ENCODE data around the gene MIB2.
"Not testable (repeated sequence)": the region's sequence is repeated elsewhere in the genome, so short reads cannot be mapped to it uniquely, and the experiment has no call there.

MIB2 gene

GRCh38 chr1:1628754-1629429 is 13.6 kb downstream of the MIB2 start:
- peak; percentile 29 for DNase-seq

- DNase-seq: peak; percentile 67
Observed at GRCh38 chr1:1629430-1630190, 14.3 kb downstream of the MIB2 start.

- DNase-seq: peak; percentile 90
Observed at GRCh38 chr1:1630191-1630964, 15.1 kb downstream of the MIB2 start.

GRCh38 chr1:1630965-1631781 is 15.9 kb downstream of the MIB2 start:
- DNase-seq: no peak

- no peak for DNase-seq
Observed at GRCh38 chr1:1631782-1632420, 16.6 kb downstream of the MIB2 start, which contains the start of gene MMP23B. Gene MMP23B, plus strand, starts transcription at chr1:1632173. Its CDS starts 46 bp downstream, at chr1:1632219.

GRCh38 chr1:1633409-1633808 is 18.1 kb downstream of the MIB2 start:
- DNase-seq: not testable (repeated sequence)

- not testable (repeated sequence) for DNase-seq
Observed at GRCh38 chr1:1634613-1635012, 19.3 kb downstream of the MIB2 start.

GRCh38 chr1:1636621-1637478 is 21.6 kb downstream of the MIB2 start:
- not testable (repeated sequence) for DNase-seq

- not testable (repeated sequence) for DNase-seq
Observed at GRCh38 chr1:1637479-1637875, 22.2 kb downstream of the MIB2 start.

GRCh38 chr1:1638528-1638927 is 23.2 kb downstream of the MIB2 start:
- not testable (repeated sequence) for DNase-seq

- not testable (repeated sequence) for DNase-seq
Observed at GRCh38 chr1:1639368-1639767, 24.1 kb downstream of the MIB2 start.

GRCh38 chr1:1640081-1640480 is 24.8 kb downstream of the MIB2 start:
- DNase-seq: not testable (repeated sequence)

- not testable (repeated sequence) for DNase-seq
Observed at GRCh38 chr1:1640711-1641461, 25.6 kb downstream of the MIB2 start.

- DNase-seq: not testable (repeated sequence)
Observed at GRCh38 chr1:1646326-1646725, 31.0 kb downstream of the MIB2 start.

- not testable (repeated sequence) for DNase-seq
Observed at GRCh38 chr1:1647567-1648241, 32.4 kb downstream of the MIB2 start.

GRCh38 chr1:1648265-1648664 is 33.0 kb downstream of the MIB2 start:
- DNase-seq: not testable (repeated sequence)

- peak; percentile 99 for DNase-seq
Observed at GRCh38 chr1:1658583-1659549, 43.6 kb downstream of the MIB2 start, which contains the start of gene CDK11B. Gene CDK11B, minus strand, starts transcription at chr1:1659004. Its CDS starts 1,519 bp downstream, at chr1:1657485.

- not testable (repeated sequence) for DNase-seq
Observed at GRCh38 chr1:1662392-1662791, 47.1 kb downstream of the MIB2 start.

Measured in stimulated activated naive CD4-positive, alpha-beta T cell treated with Interleukin-2 at 50 U/mL for 16 hours (primary cell).